Rectal smooth muscle tissue (tissue), 1 donor: Measurements from ENCODE around the gene NID1.

ENCODE experiments used
- H3K27ac ChIP-seq: one replicate; pipeline ENCODE4 v1.7.0; 2013; ENCODE audit warnings: low read depth, low read length, inconsistent platforms
- H3K27me3 ChIP-seq: one replicate; pipeline ENCODE4 v1.7.0; 2013; ENCODE audit warnings: low read length; ENCODE audit not compliant: control insufficient read depth, insufficient read depth
- H3K36me3 ChIP-seq: one replicate; pipeline ENCODE4 v1.7.0; 2013; ENCODE audit warnings: low read length; ENCODE audit not compliant: control insufficient read depth, insufficient read depth
- H3K4me1 ChIP-seq: one replicate; pipeline ENCODE4 v1.7.0; 2013; ENCODE audit warnings: low read length; ENCODE audit not compliant: control insufficient read depth, insufficient read depth
- H3K4me3 ChIP-seq: one replicate; pipeline ENCODE4 v1.7.0; 2013; ENCODE audit warnings: low read length
- H3K9ac ChIP-seq: one replicate; pipeline ENCODE4 v1.7.0; 2013; ENCODE audit warnings: low read length

The NID1 gene

DNA sequence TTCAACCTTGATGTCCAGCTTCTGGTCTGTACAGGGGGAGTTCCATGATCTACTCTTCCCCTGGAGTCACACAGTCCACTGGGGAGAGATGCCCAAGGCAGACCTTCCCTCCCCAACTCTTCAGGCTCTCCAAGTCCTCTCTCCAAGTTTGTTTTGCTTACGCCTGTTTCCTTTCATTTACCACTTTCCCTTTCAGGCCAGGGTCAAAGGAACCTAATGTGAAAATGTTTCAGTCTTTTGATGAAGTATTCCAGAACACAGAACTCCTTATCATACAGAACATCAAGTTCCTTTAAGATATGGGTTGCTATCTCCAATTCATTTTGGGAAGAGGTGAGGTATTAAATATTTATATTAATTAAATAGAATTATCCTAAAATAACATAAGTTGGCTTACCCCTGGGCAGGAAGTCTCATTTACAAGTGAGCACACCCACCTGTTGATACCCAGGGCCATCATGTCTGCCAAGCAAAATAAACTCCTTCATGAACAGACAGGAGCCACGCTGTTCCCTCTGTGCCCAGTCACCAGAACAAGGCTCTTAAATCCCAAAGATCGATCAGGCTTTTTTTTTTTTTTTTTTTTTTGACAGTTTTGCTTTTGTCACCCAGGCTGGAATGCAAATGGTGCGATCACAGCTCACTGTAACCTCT is 116.0 kb downstream of the NID1 start:
- no peaks in the 10 kb centered on the region for H3K4me1 ChIP-seq
- no peak overlapping the region for H3K27ac ChIP-seq

DNA sequence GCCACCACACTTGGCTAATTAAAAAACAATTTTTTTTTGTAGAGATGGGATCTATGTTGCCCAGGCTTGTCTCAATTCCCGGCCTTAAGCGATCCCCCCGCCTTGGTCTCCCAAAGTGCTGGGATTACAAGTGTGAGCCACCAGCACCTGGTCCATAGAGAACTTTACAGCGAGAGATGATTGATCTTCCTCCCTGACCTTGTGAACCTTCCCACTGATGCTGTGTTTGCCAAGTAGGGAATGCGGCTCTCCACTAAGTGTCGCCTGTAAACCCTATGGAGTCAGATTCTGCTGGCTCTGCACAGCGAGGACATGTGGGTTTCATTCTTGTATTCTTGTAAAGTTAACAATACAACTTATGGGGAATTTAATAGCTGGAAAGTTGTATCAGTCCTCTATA is 116.9 kb downstream of the NID1 start:
- H3K27me3 ChIP-seq = no peaks in the 10 kb centered on the region
- H3K36me3 ChIP-seq = no peaks in the 10 kb centered on the region
- no peak overlapping the region for H3K27ac ChIP-seq
- no peak overlapping the region for H3K4me3 ChIP-seq
- H3K4me1 ChIP-seq = no peaks in the 10 kb centered on the region
- H3K9ac ChIP-seq = no peak overlapping the region

More for the DNA sequence above, 116.0 kb downstream of the NID1 start:
- H3K4me3 ChIP-seq = no peak overlapping the region
- no peaks in the 10 kb centered on the region for H3K27me3 ChIP-seq
- H3K36me3 ChIP-seq = no peaks in the 10 kb centered on the region
- no peak overlapping the region for H3K9ac ChIP-seq

DNA sequence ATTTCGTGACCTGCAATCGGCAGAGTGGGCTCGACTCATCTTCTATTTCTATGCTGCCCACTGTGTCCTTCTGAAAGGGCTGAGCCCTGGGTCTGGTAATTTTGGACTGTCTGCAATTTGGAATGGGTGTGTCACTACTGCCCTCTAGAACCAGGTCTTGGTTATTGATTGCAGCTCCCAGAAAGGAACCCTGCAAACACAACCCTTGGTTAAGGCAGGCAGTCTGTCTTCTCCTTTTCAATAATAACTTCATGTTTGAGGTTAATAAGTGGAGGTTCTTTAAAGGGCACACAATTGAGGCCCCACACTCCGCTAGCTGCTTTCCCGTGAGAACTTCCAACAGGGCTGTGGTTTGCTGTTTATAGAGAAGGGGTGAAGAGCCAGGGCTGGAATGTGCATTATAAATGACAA is 118.3 kb downstream of the NID1 start:
- no peaks in the 10 kb centered on the region for H3K27me3 ChIP-seq
- no peak overlapping the region for H3K9ac ChIP-seq
- H3K4me1 ChIP-seq = no peaks in the 10 kb centered on the region
- H3K4me3 ChIP-seq = no peak overlapping the region
- no peak overlapping the region for H3K27ac ChIP-seq
- H3K36me3 ChIP-seq = no peaks in the 10 kb centered on the region

DNA sequence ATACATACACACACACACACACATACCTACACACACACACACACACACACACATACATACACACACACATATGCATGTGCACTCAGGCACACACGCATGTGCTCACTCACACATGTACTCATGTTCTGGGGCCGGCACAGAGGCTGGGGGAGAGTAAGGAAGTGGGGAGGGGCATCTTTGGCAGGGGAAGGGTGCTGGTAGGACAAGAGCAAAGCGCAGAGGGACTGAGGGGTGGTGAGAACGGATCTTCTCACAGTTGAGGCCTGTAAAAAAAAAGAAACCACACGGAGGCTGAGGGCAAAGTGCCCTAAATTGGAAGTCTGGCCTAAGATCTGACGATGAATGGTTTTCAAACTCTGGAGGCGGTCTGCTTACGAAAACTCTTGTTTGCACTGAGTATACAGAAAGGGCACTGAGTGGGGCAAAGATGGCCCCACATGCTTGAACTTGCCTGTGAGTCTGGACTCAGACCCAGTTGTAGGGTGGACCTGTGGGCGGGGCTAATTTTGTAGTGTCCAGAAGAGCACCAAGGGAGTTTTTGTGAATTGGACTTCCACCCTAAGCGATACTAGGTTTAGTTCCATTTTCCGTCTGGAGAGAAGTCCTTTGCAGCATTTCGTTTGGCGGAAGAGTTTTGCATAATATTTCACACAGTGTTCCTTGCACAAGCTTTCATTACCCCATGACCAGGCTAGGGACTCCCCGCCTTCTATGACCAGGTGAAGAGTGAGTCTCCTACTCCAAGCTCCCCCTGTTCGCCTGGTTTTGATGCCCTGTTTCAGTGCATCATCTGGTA is 118.9 kb downstream of the NID1 start:
- H3K4me1 ChIP-seq = no peaks in the 10 kb centered on the region
- no peak overlapping the region for H3K9ac ChIP-seq
- H3K27ac ChIP-seq = no peak overlapping the region
- no peaks in the 10 kb centered on the region for H3K36me3 ChIP-seq
- H3K27me3 ChIP-seq = no peaks in the 10 kb centered on the region
- H3K4me3 ChIP-seq = no peak overlapping the region

DNA sequence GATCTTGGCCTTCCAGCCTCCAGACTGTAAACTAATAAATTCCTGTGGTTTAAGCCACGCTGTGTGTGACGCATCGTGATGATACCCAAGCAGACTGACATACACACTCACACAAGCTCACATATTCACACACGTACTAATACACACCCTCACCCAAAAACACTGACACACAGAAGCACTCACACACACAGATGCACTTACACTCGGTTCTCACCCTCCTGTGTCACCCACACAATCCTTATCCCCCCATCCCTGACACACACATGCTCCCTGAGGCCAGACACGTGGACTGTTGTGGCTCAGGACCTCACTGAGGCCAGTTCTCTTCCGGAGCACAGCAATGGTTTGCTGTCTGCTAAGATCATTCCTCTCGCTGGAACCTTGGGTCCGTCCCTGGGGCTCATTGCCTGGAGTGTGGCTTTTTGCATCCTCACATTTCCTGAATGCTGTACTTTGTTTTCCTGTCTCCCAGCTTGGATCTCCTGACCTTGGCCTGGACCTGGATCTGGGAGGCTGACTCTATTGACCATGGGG is 121.2 kb downstream of the NID1 start:
- Histone ChIP-seq H3K4me1 (no peaks in the 10 kb centered on the region), H3K36me3 (no peaks in the 10 kb centered on the region), H3K27me3 (no peaks in the 10 kb centered on the region), H3K27ac (no peak overlapping the region), H3K4me3 (no peak overlapping the region), H3K9ac (no peak overlapping the region)

DNA sequence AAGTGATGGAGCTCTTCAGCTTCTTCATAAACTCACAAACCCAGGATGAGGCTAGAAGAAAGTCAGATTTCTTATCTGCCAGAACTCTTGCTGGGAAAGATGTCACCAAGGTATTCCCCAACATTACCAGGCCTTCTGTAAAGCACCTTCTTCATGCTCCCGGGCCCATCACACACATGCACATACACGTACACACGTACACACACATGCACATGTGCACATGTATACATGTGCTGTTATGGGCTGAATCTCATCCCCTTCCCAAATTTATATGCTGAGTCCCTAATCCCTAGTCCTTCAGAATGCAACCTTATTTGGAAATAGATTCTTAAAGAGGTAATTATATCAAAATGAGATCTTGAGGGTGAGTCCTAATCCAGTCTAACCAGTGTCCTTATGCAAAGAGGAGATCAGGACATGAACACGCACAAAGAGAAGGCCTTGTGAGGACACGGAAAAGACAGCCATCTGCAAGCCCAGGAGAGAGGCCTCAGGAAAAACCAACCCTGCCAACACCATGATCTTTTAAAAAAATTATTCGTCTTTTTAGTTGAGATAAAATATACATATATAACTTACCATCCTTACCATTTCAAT is 121.8 kb downstream of the NID1 start:
- Histone ChIP-seq H3K9ac (no peak overlapping the region), H3K36me3 (no peaks in the 10 kb centered on the region), H3K4me1 (no peaks in the 10 kb centered on the region), H3K27ac (no peak overlapping the region), H3K27me3 (no peaks in the 10 kb centered on the region), H3K4me3 (no peak overlapping the region)

DNA sequence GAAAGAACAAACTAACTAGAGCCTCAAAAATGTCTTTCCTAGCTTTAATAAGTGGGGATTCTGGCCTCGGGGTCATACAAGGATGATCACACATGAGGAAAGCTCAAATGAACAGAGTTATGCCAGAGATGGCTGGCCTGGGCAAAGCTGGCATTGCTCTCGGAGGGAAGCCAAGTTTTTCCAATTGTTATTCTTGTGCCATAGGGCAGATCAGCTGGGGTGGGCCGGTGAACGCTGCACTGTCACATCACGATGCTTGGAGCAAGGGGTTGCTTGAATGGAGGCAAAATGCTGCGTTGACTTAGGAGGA is 122.3 kb downstream of the NID1 start:
- Histone ChIP-seq H3K4me3 (no peak overlapping the region), H3K27ac (no peak overlapping the region), H3K9ac (no peak overlapping the region), H3K4me1 (no peaks in the 10 kb centered on the region), H3K27me3 (no peaks in the 10 kb centered on the region), H3K36me3 (no peaks in the 10 kb centered on the region)

DNA sequence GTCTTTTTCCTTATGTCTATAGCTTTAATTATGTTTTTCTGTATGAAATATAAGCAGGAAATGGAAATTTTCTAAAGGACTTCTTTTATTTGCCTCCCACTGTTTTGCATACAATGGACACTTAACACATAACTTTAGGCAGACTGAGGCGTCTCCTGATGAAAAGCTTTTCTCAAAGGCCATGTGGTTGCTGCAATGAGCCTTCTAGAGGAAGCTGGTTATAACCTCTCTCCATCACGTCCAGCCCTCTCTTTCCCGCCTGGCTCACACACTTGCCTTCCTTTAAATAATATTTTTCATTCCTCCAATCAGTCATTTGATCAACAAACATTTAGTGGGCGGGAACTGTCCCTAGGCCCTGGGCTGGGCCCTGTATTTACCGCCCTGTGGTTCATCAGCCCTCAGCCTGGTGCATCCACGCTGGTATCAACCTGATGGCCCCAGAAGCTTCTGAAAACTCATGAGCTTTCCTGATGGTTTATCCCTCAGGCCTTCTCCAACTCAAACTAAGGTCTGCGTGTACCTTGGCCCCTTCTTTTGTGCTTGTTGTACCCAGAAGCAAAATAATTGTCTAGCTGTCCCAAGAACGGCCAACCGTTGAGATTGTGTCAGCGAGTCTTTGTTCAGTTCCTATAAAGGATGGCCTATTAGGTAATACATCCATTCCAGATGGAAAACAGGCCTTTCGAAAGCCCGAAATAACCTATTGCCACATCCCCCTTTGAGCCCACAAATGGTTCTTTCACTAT is 122.8 kb downstream of the NID1 start:
- Histone ChIP-seq H3K4me1 (no peaks in the 10 kb centered on the region), H3K4me3 (no peak overlapping the region), H3K9ac (no peak overlapping the region), H3K27ac (peak overlapping the region; percentile 14), H3K36me3 (no peaks in the 10 kb centered on the region), H3K27me3 (no peaks in the 10 kb centered on the region)

DNA sequence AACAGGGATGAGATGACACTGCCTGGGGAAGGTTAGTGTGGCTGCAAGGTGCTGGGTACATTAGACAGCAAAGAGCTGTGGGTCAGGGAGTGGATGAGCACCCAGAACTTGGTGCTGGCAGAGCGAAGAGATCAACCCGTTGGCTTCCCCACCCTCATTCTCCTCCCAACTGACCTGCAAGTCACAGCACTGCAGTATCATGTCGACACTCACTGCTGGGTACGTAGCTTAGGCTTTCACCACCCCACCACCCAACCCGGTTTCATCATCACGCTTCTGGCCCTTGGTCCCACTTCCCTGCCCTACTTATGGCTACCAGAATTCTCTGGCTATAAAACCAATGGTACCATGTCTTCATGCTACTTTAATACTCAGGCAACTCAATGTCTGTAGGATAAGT is 124.6 kb downstream of the NID1 start:
- Histone ChIP-seq H3K27me3 (no peaks in the 10 kb centered on the region), H3K36me3 (no peaks in the 10 kb centered on the region), H3K4me3 (no peak overlapping the region), H3K9ac (no peak overlapping the region), H3K4me1 (no peaks in the 10 kb centered on the region), H3K27ac (no peak overlapping the region)

DNA sequence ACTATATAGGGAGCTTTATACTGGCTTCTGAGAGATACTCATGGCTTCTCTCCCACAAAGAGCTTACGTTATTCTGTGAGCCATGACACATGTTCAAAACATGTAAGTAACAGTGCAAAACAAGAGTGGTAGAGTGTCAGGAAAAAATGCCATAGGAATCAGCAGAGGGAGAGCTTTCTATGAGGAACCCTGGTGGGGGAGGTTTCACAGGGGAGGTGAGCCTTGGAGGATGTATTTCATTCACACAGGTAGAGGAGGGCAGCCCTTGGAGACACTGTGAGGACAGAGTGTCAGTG is 125.5 kb downstream of the NID1 start:
- no peaks in the 10 kb centered on the region for H3K4me1 ChIP-seq
- H3K9ac ChIP-seq = no peak overlapping the region
- no peaks in the 10 kb centered on the region for H3K27me3 ChIP-seq
- H3K36me3 ChIP-seq = no peaks in the 10 kb centered on the region
- H3K27ac ChIP-seq = no peak overlapping the region
- H3K4me3 ChIP-seq = no peak overlapping the region

DNA sequence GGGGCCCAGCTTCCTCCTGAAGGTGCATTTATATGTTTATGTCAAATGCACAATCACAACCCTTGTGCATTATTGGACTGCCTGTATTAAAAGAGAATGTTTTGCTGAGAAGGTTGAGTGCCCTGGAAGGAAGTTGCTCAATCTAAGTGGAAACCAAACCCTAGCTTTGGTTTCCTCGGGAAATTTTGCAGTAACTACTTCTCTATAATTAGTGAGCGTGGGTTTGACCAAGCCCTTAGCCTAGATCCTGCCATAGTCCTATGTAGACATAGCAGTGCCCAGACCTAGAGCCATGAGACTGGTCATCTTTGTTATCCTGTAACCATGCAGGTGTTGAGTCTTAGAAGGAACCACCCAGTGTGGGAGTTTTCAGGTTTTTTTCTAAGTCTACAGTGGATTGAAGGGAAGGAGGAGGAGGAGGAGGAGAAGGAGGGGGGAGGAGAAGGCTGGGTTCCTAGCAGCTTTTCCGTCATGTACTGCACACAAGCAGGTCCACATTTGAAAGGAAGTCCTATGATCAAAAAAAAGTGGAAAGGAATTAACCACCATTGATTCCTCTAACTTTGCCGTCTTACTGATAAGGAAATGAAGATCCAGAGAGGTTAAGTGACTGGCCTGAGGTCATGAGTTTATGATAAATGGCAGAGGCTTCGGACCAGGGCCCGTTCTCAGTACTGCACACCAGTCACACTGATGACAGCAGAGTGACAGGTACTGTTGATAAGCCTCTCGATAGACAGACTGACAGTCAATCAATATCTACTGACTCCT is 126.0 kb downstream of the NID1 start:
- no peak overlapping the region for H3K27ac ChIP-seq
- H3K27me3 ChIP-seq = no peaks in the 10 kb centered on the region
- H3K9ac ChIP-seq = no peak overlapping the region
- no peaks in the 10 kb centered on the region for H3K4me1 ChIP-seq
- H3K36me3 ChIP-seq = no peaks in the 10 kb centered on the region
- H3K4me3 ChIP-seq = no peak overlapping the region

DNA sequence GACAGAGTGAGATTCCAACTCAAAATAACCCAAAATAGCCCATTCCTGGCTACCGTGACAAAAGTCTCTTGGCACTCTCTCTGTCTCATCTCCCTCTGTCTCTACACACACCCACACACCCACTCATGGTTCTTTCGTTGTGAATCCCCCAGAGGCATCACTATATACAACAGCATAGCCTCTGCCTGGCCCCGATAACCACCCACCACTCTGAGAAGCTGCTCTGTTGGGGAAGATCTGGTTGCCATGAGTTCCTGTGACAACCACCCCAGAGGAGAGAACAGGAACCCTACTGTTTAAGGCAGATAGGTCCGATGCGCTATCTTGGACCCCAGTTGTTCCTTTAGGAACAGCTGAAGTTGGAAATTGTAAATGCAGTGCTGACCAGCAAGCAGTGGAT is 127.8 kb downstream of the NID1 start:
- no peak overlapping the region for H3K9ac ChIP-seq
- H3K27me3 ChIP-seq = no peaks in the 10 kb centered on the region
- no peaks in the 10 kb centered on the region for H3K4me1 ChIP-seq
- H3K36me3 ChIP-seq = no peaks in the 10 kb centered on the region
- no peak overlapping the region for H3K27ac ChIP-seq
- no peak overlapping the region for H3K4me3 ChIP-seq
